ENCODE measurements around the gene RNPS1. TPM values are rescaled to one million over a fixed set of nuclear protein-coding genes. Genes with fewer than 3 reads are reported as not detected.

The RNPS1 gene
- total RNA-seq, 2 donors from 2014 or later = 163 to 241 TPM

DNA sequence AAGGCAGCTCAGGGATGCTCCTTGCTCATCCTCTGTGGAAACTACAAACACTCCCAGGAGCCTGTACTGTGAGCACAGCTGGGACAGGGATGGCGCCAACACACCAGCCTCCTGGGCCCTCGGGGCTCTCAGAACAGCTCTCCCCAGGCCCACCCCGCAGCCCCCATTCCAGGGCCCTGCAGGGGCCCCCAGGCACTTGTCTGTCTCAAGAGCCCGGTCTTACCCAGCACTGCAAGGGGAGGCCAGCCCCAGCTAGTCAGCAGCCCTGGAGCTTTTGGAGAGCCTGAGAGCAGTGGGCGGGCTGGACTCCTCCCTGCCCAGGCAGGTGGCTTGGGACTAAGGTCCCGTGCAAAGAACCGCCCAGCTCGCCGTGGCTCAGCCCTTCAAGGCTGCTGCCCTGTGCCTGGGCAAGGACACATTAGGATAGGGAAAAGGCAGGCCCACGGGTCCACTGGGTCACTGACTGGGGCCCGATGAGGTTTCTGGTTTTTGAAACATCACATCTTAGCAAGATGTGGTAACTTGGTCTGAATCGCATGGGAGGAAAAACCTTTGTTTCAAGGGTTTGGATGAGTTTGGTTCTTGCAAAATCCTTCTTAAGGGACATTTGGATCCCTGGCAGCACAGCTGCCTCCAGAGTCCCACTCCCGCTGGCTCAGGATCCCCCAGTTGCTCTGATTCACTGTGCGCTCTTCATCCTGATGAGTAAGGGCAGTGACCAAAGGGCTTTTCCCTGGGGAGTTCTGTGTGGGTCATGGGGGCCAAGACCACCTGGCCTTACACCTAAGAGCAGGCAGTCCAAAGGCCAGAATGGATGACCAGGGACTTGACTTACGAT, 28.9 kb downstream of the RNPS1 start:
- no peak for TF ChIP-seq POLR2AphosphoS5 (IDR thresholded peaks at IDR 0.05)
- TF ChIP-seq POLR2A (IDR thresholded peaks at IDR 0.05) = no peak
- TF ChIP-seq, protein P1, sequence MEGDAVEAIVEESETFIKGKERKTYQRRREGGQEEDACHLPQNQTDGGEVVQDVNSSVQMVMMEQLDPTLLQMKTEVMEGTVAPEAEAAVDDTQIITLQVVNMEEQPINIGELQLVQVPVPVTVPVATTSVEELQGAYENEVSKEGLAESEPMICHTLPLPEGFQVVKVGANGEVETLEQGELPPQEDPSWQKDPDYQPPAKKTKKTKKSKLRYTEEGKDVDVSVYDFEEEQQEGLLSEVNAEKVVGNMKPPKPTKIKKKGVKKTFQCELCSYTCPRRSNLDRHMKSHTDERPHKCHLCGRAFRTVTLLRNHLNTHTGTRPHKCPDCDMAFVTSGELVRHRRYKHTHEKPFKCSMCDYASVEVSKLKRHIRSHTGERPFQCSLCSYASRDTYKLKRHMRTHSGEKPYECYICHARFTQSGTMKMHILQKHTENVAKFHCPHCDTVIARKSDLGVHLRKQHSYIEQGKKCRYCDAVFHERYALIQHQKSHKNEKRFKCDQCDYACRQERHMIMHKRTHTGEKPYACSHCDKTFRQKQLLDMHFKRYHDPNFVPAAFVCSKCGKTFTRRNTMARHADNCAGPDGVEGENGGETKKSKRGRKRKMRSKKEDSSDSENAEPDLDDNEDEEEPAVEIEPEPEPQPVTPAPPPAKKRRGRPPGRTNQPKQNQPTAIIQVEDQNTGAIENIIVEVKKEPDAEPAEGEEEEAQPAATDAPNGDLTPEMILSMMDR (IDR thresholded peaks at IDR 0.05) = no peak
- 70% methylated on average over 15 of the region's 15 CpGs for WGBS
- no peak overlapping the region for H3K27ac ChIP-seq
- H3K27me3 ChIP-seq (replicated peaks; ENCODE audit: insufficient read depth) = no peaks in the 10 kb centered on the region
- intact Hi-C loops (cut with DNase I) = no loop called here
- H3K4me1 ChIP-seq (replicated peaks) = peaks cover 10% of the 10 kb centered on the region
- peaks cover 3 to 19% of the 10 kb centered on the region in 2 donors for H3K36me3 ChIP-seq
- H3K9me3 ChIP-seq = no peaks in the 10 kb centered on the region
- DNase-seq (ENCODE audit: low spot score) = no peak
- no peak overlapping the region for H3K4me3 ChIP-seq

DNA sequence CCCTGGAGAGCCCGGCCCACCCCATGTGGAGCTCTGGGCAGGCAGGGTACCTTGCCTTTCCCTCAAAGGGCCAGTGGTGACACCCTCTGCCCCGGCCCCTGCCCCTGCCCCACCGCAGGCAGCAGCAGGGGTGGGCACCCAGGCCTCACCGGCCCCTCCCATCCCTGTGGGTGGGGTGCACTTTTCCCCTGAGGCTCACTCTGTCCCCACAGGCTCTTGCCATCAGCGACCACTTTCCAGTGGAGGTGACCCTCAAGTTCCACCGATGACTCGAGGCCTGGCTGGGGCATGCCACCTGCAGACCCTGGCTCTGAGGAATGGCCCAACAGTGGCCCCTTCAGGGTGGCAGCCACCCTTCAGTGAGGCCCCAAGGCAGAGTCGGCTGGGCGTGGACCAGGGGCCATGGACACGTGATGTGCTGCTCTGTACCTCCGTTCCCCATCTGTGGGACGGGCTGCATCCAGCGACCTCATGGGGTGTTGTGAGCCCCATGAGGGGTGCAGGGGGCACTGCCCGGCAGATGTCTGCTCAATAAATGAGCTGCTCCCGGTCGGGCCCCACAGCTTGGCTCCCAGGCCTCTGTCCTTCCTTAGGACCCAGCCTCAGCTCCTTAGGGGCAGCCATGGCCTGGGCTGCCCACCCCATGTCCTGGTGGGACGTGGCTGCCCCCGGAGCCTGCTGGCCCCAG, 29.6 kb downstream of the RNPS1 start:
- intact Hi-C loops (cut with DNase I) = no loop called here
- no peak overlapping the region for H3K27ac ChIP-seq
- no peaks in the 10 kb centered on the region for H3K9me3 ChIP-seq
- no peak overlapping the region for H3K4me3 ChIP-seq
- H3K36me3 ChIP-seq = peaks cover 6 to 24% of the 10 kb centered on the region in 2 donors
- peaks cover 10% of the 10 kb centered on the region for H3K4me1 ChIP-seq (replicated peaks)
- H3K27me3 ChIP-seq (replicated peaks; ENCODE audit: insufficient read depth) = no peaks in the 10 kb centered on the region
- no peak for DNase-seq (ENCODE audit: low spot score)
- TF ChIP-seq, protein P1 (IDR thresholded peaks at IDR 0.05) = no peak
- TF ChIP-seq POLR2A (IDR thresholded peaks at IDR 0.05) (no peak), POLR2AphosphoS5 (IDR thresholded peaks at IDR 0.05) (no peak)
- WGBS = 51% methylated on average over 9 of the region's 18 CpGs

DNA sequence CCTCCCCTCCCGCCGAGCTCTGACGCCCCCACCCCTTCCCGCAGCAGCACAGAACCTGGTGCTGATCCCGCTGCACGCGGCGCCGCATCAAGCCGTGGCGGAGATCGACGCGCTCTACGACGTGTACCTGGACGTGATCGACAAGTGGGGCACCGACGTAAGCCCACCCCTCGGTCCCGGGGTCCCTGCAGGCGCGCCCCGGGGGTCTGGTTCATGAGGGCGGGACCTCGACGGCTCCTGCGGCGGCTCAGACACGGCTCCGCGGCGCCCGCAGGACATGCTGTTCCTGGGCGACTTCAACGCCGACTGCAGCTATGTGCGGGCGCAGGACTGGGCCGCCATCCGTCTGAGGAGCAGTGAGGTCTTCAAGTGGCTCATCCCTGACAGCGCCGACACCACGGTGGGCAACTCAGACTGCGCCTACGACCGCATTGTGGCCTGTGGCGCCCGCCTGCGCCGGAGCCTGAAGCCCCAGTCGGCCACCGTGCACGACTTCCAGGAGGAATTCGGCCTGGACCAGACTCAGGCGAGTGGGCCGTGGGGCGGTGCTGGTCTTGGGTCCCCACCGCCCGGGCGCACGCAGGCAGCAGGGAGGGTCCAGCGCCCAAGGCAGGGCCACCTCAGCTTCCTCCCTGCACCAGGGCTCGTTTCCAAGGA, 30.3 kb downstream of the RNPS1 start:
- Histone ChIP-seq H3K27ac (no peak overlapping the region), H3K9me3 (no peaks in the 10 kb centered on the region), H3K4me3 (no peak overlapping the region), H3K27me3 (replicated peaks; ENCODE audit: insufficient read depth) (no peaks in the 10 kb centered on the region), H3K36me3 (peaks cover 10 to 24% of the 10 kb centered on the region in 2 donors), H3K4me1 (replicated peaks) (peaks cover 10% of the 10 kb centered on the region)
- TF ChIP-seq, protein P1 (IDR thresholded peaks at IDR 0.05) = no peak
- TF ChIP-seq POLR2A (IDR thresholded peaks at IDR 0.05) = no peak
- no peak for TF ChIP-seq POLR2AphosphoS5 (IDR thresholded peaks at IDR 0.05)
- no peak for DNase-seq (ENCODE audit: low spot score)
- 16% methylated on average over 40 of the region's 65 CpGs for WGBS
- intact Hi-C loops (cut with DNase I) = no loop called here

DNA sequence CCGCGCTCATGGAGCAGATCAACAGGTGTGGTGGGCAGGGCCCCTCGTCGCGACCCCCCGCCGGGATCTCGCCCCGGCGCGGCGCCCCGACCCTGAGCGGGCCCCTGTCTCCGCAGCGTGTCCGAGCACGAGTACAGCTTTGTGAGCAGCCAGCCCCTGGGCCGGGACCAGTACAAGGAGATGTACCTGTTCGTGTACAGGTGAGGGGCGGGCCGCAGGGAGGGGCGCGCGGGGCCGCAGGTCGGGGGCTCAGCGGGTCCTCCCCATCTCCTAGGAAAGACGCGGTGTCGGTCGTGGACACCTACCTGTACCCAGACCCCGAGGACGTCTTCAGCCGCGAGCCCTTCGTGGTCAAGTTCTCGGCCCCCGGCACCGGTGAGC, 30.8 kb downstream of the RNPS1 start:
- WGBS = 4% methylated on average over 40 of the region's 40 CpGs

More for the DNA sequence above, 30.8 kb downstream of the RNPS1 start:
- no peaks in the 10 kb centered on the region for H3K27me3 ChIP-seq (replicated peaks; ENCODE audit: insufficient read depth)
- peaks cover 10 to 29% of the 10 kb centered on the region in 2 donors for H3K36me3 ChIP-seq
- no peaks in the 10 kb centered on the region for H3K9me3 ChIP-seq
- H3K4me1 ChIP-seq (replicated peaks) = peaks cover 10% of the 10 kb centered on the region
- TF ChIP-seq POLR2AphosphoS5 (IDR thresholded peaks at IDR 0.05) = no peak
- DNase-seq (ENCODE audit: low spot score) = no peak
- H3K4me3 ChIP-seq = peak overlapping the region in 1 of 2 donors; percentile 13
- H3K27ac ChIP-seq = no peak overlapping the region
- intact Hi-C loops (cut with DNase I) = no loop called here

All from prostate gland (tissue), 2 donors.